ENCODE results near the gene JAZF1. TPM values are rescaled to one million over a fixed set of nuclear protein-coding genes. Genes with fewer than 3 reads are reported as not detected.

Gene JAZF1
- total RNA-seq, 1 donor from 2014 or later, result 21.7 TPM

GRCh38 chr7:28170701-28171100, 9.9 kb downstream of the JAZF1 start:
- ATAC-seq (no peak), DNase-seq (ENCODE audit: low spot score) (no peak)
- intact Hi-C loops (cut with DNase I), result no loop called here

- ATAC-seq, result no peak
- no peak for DNase-seq (ENCODE audit: low spot score)
- intact Hi-C loops (cut with DNase I), result no loop called here
These were observed 11.4 kb downstream of the JAZF1 start for GRCh38 chr7:28169230-28169629.

DNA sequence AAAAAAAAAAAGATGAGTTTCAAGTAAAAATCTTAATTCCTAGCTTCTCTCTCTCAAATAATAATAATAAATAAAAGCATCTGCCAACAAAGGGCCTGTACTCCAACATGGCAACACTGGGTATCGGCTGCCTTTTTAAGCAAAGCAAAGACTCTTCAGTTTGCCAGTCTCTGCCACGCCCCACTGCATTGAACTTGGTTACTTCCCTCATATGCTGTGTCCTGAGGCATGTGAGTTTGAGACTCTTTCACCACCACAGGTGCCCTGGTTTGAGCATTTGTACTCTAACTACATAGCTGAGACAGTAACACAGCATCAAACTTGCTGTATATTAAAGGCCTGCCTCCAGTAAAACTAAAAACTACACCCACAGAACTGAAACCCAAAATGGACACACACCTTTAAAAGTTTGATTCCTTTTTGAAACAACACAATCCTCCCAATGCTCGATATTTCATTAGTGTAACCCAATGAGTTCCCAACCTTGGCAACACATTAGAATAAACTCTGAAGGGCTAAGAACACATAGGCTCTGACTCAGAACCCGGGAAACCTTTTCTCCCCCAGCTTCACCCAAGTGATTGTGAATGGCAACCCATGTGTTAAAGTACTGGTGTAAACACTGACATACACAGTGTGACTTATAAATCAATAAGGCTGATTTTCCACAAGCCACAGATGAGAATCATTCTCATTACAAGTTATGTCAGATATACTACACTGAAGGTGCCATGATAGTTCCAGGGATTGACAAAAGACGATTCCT, 12.0 kb downstream of the JAZF1 start:
- intact Hi-C loops (cut with DNase I), result no loop called here
- DNase-seq (ENCODE audit: low spot score) (no peak), ATAC-seq (no peak)

- intact Hi-C loops (cut with DNase I), result no loop called here
- no peak for DNase-seq (ENCODE audit: low spot score)
- ATAC-seq, result no peak
These were observed 13.4 kb downstream of the JAZF1 start for GRCh38 chr7:28166982-28167715.

- intact Hi-C loops (cut with DNase I), result no loop called here
- no peak for DNase-seq (ENCODE audit: low spot score)
- no peak for ATAC-seq
These were observed 14.3 kb downstream of the JAZF1 start for GRCh38 chr7:28165961-28166955.

DNA sequence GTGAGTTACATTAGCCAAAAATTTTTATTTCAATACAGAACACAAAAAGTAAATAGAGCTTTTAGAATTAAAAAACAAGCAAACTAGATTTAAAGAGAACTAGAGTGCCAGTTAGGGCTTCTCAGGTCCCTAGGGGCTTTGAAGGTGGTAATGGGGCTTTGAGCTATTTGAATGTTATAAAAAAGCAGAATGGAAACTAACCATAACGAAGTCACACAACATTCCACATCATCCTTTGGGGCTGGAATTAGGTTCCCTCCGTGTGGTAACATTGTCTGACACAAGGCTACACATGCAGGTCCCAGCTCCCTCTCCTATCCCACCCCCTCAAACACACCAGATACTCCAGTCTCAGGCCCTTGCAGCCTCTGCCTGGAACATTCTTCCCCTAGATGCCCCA, 15.3 kb downstream of the JAZF1 start:
- no peak for ATAC-seq
- intact Hi-C loops (cut with DNase I), result no loop called here
- DNase-seq (ENCODE audit: low spot score), result no peak

DNA sequence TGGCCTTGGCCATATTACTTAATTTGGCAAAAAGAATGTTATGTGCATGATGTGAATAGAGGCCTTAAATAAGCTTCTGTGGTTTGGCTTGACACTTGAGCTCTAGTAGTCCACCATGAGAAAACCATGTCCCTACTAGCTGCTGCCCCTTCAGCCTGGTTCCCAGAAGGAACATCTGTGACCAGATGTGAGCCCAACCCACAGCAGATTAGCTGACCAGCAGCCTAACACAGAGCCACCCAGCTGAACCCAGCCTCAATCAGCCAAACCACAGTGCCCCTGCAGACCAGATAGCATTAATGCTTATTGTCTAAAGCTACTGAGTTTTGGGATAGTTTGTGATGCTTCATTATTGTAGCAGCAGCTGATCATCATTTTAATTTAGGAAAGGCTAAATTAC, 16.6 kb downstream of the JAZF1 start:
- intact Hi-C loops (cut with DNase I), result no loop called here
- ATAC-seq, result no peak

GRCh38 chr7:28161331-28161730, 19.3 kb downstream of the JAZF1 start:
- DNase-seq (ENCODE audit: low spot score) (no peak), ATAC-seq (no peak)
- intact Hi-C loops (cut with DNase I), result no loop called here

More for the DNA sequence above, 16.6 kb downstream of the JAZF1 start:
- no peak for DNase-seq (ENCODE audit: low spot score)

DNA sequence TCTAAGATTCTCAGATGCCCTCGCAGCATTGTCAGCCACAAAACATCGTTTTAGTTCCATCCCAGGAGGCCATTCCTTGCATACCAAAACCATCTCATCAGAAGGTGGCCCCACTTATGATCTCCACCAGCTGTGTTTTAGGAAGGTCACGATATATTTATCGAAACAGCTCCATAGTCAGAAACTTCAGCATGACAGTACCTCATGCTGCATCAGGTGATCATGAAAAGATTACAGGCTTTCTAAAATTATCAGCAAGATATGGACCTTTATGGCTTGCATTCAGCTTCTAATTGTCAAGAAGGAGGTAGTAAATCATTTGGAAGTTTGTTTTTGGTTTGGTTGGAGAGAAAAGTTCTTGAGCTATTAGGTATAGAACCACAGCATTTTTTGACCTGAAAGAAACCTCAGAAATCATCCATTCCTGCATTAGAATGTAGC, 20.0 kb downstream of the JAZF1 start:
- ATAC-seq, result no peak
- intact Hi-C loops (cut with DNase I), result no loop called here
- no peak for DNase-seq (ENCODE audit: low spot score)

DNA sequence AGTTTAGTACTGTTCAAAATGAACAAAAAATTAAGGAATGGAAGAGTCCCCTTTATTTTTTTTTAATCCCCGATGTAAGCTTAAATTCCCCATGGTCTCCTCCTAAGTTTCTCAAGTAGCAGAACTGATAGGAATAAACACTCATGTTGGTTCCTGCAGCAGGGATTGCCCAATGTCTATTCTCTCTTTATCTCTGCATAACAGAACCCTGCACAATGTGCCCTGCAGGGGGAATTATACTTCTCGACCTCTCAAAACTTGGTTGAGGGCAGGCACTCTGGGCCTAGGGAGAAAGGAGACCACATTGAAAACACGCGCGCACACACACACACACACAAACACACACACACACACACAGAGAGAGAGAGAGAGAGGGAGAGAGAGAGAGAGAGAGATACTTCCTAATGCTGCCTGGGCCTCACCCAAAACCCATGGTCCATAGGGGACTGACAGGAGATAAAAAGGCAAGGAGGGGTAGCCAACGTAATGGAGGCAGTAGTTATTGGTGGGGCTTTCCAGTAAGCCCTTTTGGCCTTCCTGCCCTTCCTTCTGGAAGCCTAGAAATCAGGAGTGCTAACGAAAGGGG, 22.7 kb downstream of the JAZF1 start:
- no peak for ATAC-seq
- no peak for DNase-seq (ENCODE audit: low spot score)
- intact Hi-C loops (cut with DNase I), result no loop called here

DNA sequence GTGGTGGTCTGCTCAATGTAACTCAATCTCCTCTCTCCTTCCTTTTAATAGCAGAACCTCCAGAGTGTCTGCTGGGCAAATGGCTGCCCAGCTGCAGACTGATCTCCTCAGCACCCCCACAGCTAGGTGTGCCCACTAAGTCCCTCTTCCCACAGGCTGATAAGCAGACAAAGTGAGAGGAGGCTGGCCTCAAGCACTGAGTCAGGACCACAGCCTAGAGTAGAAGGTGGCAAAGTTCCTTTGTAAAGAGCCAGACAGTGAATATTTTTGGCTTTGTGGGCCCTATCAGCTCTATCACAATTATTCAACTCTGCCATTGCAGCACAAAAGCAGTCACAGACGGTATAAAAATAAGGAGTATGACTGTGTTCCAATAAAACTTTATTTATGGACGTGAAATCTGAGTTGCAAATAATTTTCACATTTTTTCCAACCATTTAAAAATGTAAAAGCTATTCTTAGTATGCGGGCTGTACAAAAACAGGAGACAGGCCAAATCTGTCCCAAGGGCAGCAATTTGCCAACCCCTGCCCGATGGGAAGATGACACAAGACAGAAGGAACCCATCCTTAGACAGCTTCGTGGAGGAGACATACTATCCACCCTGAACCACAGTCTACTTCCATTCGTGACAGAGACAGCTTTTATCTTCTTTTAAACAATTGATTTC, 23.4 kb downstream of the JAZF1 start:
- no peak for ATAC-seq
- no peak for DNase-seq (ENCODE audit: low spot score)
- intact Hi-C loops (cut with DNase I), result no loop called here

DNA sequence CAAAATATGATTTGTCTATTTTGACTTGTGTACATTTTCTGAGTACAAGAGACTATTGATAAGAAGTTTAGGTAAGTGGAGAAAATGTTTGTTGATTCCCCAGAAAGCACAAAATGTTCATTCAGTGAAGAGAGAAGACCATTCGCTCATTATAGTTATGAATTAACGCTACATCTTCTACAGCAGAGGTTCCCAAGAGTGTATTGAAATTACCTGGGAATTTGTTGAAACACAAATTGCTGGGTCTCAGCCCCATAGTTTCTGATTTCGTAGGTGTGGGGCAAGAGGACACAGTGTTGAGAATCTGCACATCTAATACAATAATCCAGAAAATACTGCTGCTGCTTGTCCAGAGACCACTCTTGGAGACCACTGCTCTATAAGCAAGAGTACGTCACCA, 24.2 kb downstream of the JAZF1 start:
- no peak for DNase-seq (ENCODE audit: low spot score)
- intact Hi-C loops (cut with DNase I), result no loop called here
- no peak for ATAC-seq

GRCh38 chr7:28155964-28156363, 24.6 kb downstream of the JAZF1 start:
- intact Hi-C loops (cut with DNase I), result no loop called here
- DNase-seq (ENCODE audit: low spot score), result no peak
- peak; percentile 40 for ATAC-seq

GRCh38 chr7:28155019-28155660, 25.5 kb downstream of the JAZF1 start:
- ATAC-seq (peak; percentile 59), DNase-seq (ENCODE audit: low spot score) (no peak)
- intact Hi-C loops (cut with DNase I), result no loop called here

GRCh38 chr7:28152594-28152993, 28.0 kb downstream of the JAZF1 start:
- ATAC-seq (no peak), DNase-seq (ENCODE audit: low spot score) (no peak)
- intact Hi-C loops (cut with DNase I), result no loop called here

- no peak for DNase-seq (ENCODE audit: low spot score)
- intact Hi-C loops (cut with DNase I), result no loop called here
- no peak for ATAC-seq
These were observed 28.6 kb downstream of the JAZF1 start for GRCh38 chr7:28151965-28152364.

DNA sequence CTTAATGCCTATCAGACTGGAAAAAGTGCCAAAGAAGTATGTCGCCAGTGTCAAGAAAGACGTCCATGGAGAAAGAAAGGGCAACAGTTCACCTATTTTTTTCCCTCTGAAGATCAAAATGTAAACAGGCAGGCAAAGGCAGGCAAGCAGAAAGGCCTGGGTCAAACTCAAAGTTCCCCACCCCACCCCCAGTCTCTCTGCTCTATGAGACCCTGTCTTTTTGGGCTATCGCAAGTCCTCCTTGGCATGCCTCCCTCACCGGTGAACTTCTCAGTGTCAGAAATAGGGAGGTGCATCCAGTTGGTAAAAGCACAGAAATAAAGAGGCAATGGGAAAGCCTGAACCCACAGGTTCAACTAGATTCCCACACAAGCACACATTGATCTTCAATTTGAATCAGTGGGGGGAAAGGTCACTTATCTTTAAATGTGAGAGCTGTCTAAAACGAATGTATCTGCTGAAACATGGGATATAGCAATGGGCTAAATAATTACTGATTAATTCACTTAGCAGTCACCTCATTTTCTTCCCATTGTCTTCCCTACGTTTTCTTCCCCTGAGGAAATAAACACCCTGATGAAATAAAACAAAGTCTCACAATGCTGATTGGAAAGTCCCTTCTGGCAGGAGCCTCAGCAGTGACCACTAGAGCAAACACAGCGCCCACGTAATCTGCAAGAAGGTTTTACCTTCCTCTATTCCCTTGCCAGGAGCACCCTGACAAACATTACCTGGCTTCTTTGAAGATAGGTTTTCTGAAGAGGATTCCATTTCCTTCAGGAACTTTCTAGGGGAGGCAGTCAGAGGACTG, 31.1 kb downstream of the JAZF1 start:
- intact Hi-C loops (cut with DNase I), result no loop called here
- DNase-seq (ENCODE audit: low spot score), result no peak
- ATAC-seq, result no peak

All from sciatic nerve (tissue), 2 donors.